Activated CD4-positive, alpha-beta T cell treated with anti-CD3 and anti-CD28 coated beads, Interleukin-2, amount 10 ng/mL, durations not matched to agents 7 days and 5 days (primary cell): ENCODE measurements around the gene DMRT1. TPM values are rescaled to one million over a fixed set of nuclear protein-coding genes. Genes with fewer than 3 reads are reported as not detected.
A peak's percentile ranks its signal among the peaks of the same experiment; 100 is the strongest.

Experiments used
- CTCF ChIA-PET: fragments of 350-600 bp; sonication (Branson Sonifier 250); formaldehyde crosslinking; loops from one replicate; lab custom pipeline; 2021; ENCODE audit warnings: antibody characterized with exemption; lab: Charles Lee
- POLR2A ChIA-PET: fragments of 350-600 bp; sonication (Branson Sonifier 250); formaldehyde crosslinking; loops from one replicate; lab custom pipeline; 2021; ENCODE audit warnings: antibody characterized with exemption; lab: Charles Lee
- DNase-seq: peaks from one replicate; pipeline ENCODE4 v3.0.0-alpha.2; 2020
- H3K27ac Mint-ChIP-seq: one replicate; pipeline ENCODE4 v1.8.0; 2021; ENCODE audit warnings: mild to moderate bottlenecking, moderate library complexity, mixed read lengths
- H3K27me3 Mint-ChIP-seq: one replicate; pipeline ENCODE4 v1.8.0; 2021; ENCODE audit warnings: mixed read lengths
- H3K36me3 Mint-ChIP-seq: one replicate; pipeline ENCODE4 v1.8.0; 2021; ENCODE audit warnings: low read depth, mixed read lengths
- H3K4me1 Mint-ChIP-seq: one replicate; pipeline ENCODE4 v1.8.0; 2021; ENCODE audit warnings: mixed read lengths
- H3K4me3 Mint-ChIP-seq: one replicate; pipeline ENCODE4 v1.8.0; 2021; ENCODE audit warnings: mild to moderate bottlenecking, moderate library complexity, mixed read lengths
- H3K9me3 Mint-ChIP-seq: one replicate; pipeline ENCODE4 v1.8.0; 2021; ENCODE audit warnings: mixed read lengths
- total RNA-seq, 2 experiments: library from RNA; stranded (reverse); gene quantifications; one replicate each; pipeline ENCODE4 v1.2.3, GENCODE V29; 2021

DMRT1 gene
- total RNA-seq, 2 experiments from 2014 or later = not detected

GRCh38 chr9:878239-878638 is 36.7 kb downstream of the DMRT1 start:
- no peaks in the 10 kb centered on the region for H3K36me3 Mint-ChIP-seq
- DNase-seq = no peak
- no peaks in the 10 kb centered on the region for H3K9me3 Mint-ChIP-seq
- no peak overlapping the region for H3K27ac Mint-ChIP-seq
- no peak overlapping the region for H3K4me3 Mint-ChIP-seq
- ChIA-PET CTCF (interaction anchor here (2.1 kb wide), 1 partner anchor 8 kb away, joined by 5 read pairs; no protein-coding TSS in a partner anchor), POLR2A (no interaction called here)
- peaks cover 8% of the 10 kb centered on the region for H3K4me1 Mint-ChIP-seq
- peaks cover 15% of the 10 kb centered on the region for H3K27me3 Mint-ChIP-seq

GRCh38 chr9:880725-881124 is 39.2 kb downstream of the DMRT1 start:
- Mint-ChIP-seq H3K4me3 (no peak overlapping the region), H3K36me3 (no peaks in the 10 kb centered on the region), H3K27me3 (peaks cover 15% of the 10 kb centered on the region), H3K4me1 (peaks cover 8% of the 10 kb centered on the region), H3K9me3 (no peaks in the 10 kb centered on the region), H3K27ac (no peak overlapping the region)
- DNase-seq = peak; percentile 8
- CTCF ChIA-PET = interaction anchor here (0.6 kb wide), 1 partner anchor 224 kb away, joined by 3 read pairs; no protein-coding TSS in a partner anchor
- POLR2A ChIA-PET = no interaction called here

DNA sequence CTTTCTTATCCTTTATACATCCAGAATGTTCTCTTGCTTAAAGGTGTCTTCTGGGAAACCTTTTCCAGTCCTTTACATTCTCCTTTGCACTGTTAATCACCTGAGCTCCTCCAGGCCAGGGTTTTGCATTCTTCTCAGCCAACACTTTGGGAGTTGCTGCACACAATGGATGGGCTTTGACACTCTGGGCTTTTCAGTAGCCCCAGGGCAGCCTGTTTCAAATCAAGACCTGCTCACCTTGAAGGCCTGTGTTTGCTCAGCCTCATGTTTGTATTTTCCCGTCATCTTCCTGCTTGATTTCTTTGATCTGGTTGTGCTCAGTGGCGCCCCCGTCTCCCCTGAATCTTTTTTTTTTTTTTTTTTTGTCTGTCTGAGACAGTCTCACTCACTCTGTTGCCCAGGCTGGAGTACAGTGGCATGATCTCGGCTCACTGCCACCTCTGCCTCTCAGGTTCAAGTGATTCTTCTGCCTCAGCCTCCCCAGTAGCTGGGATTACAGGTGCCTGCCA is 41.0 kb downstream of the DMRT1 start:
- Mint-ChIP-seq H3K4me3 (no peak overlapping the region), H3K27me3 (peaks cover 17% of the 10 kb centered on the region), H3K27ac (no peak overlapping the region), H3K9me3 (no peaks in the 10 kb centered on the region), H3K36me3 (no peaks in the 10 kb centered on the region), H3K4me1 (peaks cover 8% of the 10 kb centered on the region)
- CTCF ChIA-PET = interaction anchor here (1.1 kb wide), 1 partner anchor 127 kb away, joined by 3 read pairs; no protein-coding TSS in a partner anchor
- no peak for DNase-seq
- POLR2A ChIA-PET = no interaction called here

- no peak overlapping the region for H3K27ac Mint-ChIP-seq
- H3K9me3 Mint-ChIP-seq = no peaks in the 10 kb centered on the region
- H3K36me3 Mint-ChIP-seq = no peaks in the 10 kb centered on the region
- CTCF ChIA-PET = no interaction called here
- no peak overlapping the region for H3K4me3 Mint-ChIP-seq
- H3K27me3 Mint-ChIP-seq = peaks cover 18% of the 10 kb centered on the region
- DNase-seq = no peak
- POLR2A ChIA-PET = no interaction called here
- peaks cover 8% of the 10 kb centered on the region for H3K4me1 Mint-ChIP-seq
Observed at GRCh38 chr9:883011-883410, 41.5 kb downstream of the DMRT1 start.

DNA sequence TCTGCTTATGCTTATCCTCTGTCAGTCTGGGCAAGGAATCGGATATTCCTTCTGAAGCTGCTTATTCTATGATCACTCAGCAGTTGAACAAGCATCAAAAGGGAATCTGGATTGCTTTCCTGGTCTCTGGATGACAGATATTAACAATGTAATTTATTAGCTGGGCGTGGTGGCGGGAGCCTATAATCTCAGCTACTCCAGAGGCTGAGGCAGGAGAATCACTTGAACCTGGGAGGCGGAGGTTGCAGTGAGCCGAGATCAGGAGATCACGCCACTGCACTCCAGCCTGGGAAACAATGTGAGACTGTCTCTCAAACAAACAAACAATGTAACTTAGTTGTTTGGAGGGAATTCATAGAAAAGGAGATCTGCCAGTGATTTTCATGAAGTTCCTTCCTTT is 45.4 kb downstream of the DMRT1 start:
- CTCF ChIA-PET = interaction anchor here (1.2 kb wide), 1 partner anchor 10 kb away, joined by 5 read pairs; no protein-coding TSS in a partner anchor
- POLR2A ChIA-PET = no interaction called here

GRCh38 chr9:892123-892522 is 50.6 kb downstream of the DMRT1 start:
- no peak for DNase-seq
- ChIA-PET CTCF (interaction anchor here (1.1 kb wide), 1 partner anchor 111 kb away, joined by 3 read pairs; no protein-coding TSS in a partner anchor), POLR2A (no interaction called here)
- Mint-ChIP-seq H3K36me3 (no peaks in the 10 kb centered on the region), H3K27ac (no peak overlapping the region), H3K4me1 (peaks cover 5% of the 10 kb centered on the region), H3K9me3 (no peaks in the 10 kb centered on the region), H3K27me3 (peaks cover 12% of the 10 kb centered on the region), H3K4me3 (no peak overlapping the region)

More for the DNA sequence above, 45.4 kb downstream of the DMRT1 start:
- DNase-seq = no peak
- Mint-ChIP-seq H3K4me3 (no peak overlapping the region), H3K4me1 (no peaks in the 10 kb centered on the region), H3K27ac (no peak overlapping the region), H3K36me3 (no peaks in the 10 kb centered on the region), H3K9me3 (no peaks in the 10 kb centered on the region), H3K27me3 (peaks cover 10% of the 10 kb centered on the region)

GRCh38 chr9:893115-893514 is 51.6 kb downstream of the DMRT1 start:
- DNase-seq = no peak
- Mint-ChIP-seq H3K4me1 (peaks cover 5% of the 10 kb centered on the region), H3K27ac (no peak overlapping the region), H3K4me3 (no peak overlapping the region), H3K27me3 (peaks cover 10% of the 10 kb centered on the region), H3K36me3 (no peaks in the 10 kb centered on the region), H3K9me3 (no peaks in the 10 kb centered on the region)
- CTCF ChIA-PET = interaction anchor here (0.7 to 2.0 kb wide), 3 partner anchors 104 to 117 kb away, joined by 4 to 7 read pairs (median 4); no protein-coding TSS in a partner anchor
- POLR2A ChIA-PET = no interaction called here

DNA sequence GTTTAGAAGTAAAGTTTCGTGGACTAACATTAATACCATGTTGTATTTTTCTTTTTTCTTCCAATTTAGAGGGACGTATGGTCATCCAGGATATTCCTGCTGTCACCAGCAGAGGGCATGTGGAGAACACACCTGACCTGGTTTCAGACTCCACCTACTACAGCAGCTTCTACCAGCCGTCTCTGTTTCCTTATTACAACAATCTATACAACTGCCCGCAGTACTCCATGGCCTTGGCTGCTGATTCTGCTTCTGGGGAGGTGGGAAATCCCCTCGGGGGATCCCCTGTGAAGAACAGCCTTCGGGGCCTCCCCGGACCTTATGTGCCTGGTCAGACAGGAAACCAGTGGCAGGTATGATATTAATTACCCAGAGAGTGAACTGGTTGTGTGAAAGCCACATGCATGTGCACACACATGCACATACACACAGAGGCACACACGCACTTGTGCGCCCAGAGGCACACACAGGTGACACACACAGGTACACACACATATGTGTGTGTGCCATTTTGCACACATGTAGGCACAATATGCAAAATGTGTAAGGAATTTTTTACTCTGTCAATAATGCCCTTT is 52.4 kb downstream of the DMRT1 start:
- ChIA-PET CTCF (interaction anchor here (0.7 to 2.0 kb wide), 5 partner anchors 10 to 116 kb away, joined by 4 to 8 read pairs (median 5); no protein-coding TSS in a partner anchor), POLR2A (no interaction called here)
- no peak overlapping the region for H3K4me3 Mint-ChIP-seq
- H3K4me1 Mint-ChIP-seq = peaks cover 5% of the 10 kb centered on the region
- H3K27me3 Mint-ChIP-seq = peaks cover 15% of the 10 kb centered on the region
- peak; percentile 65 for DNase-seq
- H3K36me3 Mint-ChIP-seq = no peaks in the 10 kb centered on the region
- H3K9me3 Mint-ChIP-seq = no peaks in the 10 kb centered on the region
- no peak overlapping the region for H3K27ac Mint-ChIP-seq

GRCh38 chr9:899440-900184 is 58.1 kb downstream of the DMRT1 start:
- H3K9me3 Mint-ChIP-seq = no peaks in the 10 kb centered on the region
- H3K4me1 Mint-ChIP-seq = no peaks in the 10 kb centered on the region
- no peaks in the 10 kb centered on the region for H3K36me3 Mint-ChIP-seq
- H3K27me3 Mint-ChIP-seq = peaks cover 10% of the 10 kb centered on the region
- POLR2A ChIA-PET = no interaction called here
- no peak overlapping the region for H3K4me3 Mint-ChIP-seq
- no peak for DNase-seq
- no peak overlapping the region for H3K27ac Mint-ChIP-seq
- CTCF ChIA-PET = interaction anchor here (1.0 kb wide), 1 partner anchor 106 kb away, joined by 3 read pairs; no protein-coding TSS in a partner anchor

- Mint-ChIP-seq H3K9me3 (no peaks in the 10 kb centered on the region), H3K4me1 (no peaks in the 10 kb centered on the region), H3K27me3 (peaks cover 26% of the 10 kb centered on the region), H3K4me3 (no peak overlapping the region), H3K36me3 (no peaks in the 10 kb centered on the region), H3K27ac (no peak overlapping the region)
- ChIA-PET POLR2A (no interaction called here), CTCF (interaction anchor here (0.9 to 1.6 kb wide), 3 partner anchors 11 to 101 kb away, joined by 4 to 5 read pairs (median 5); no protein-coding TSS in a partner anchor)
- no peak for DNase-seq
Observed at GRCh38 chr9:903886-904285, 62.4 kb downstream of the DMRT1 start.

DNA sequence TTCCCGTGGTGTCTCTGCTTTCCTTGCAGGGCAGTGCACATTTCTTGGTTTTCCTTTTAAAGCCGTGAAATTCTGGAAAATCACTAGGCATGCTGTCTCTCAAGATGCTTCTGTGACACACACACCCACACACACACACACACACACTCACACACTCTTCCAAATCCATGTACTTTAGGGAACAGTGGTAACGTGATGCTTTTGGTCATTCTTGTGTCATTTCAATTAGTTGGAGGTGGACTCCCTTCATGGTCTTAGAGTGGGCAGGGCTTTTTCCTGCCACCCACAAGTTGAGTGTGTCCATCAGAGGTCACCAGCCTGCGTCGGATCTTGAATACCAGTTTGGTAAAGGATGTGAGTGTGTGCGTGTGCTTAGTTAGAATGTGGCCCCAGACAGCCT is 64.4 kb downstream of the DMRT1 start:
- H3K27ac Mint-ChIP-seq = no peak overlapping the region
- DNase-seq = no peak
- CTCF ChIA-PET = no interaction called here
- H3K4me1 Mint-ChIP-seq = no peaks in the 10 kb centered on the region
- POLR2A ChIA-PET = no interaction called here
- H3K4me3 Mint-ChIP-seq = no peak overlapping the region
- H3K27me3 Mint-ChIP-seq = peaks cover 37% of the 10 kb centered on the region
- H3K9me3 Mint-ChIP-seq = no peaks in the 10 kb centered on the region
- H3K36me3 Mint-ChIP-seq = no peaks in the 10 kb centered on the region

- Mint-ChIP-seq H3K27ac (no peak overlapping the region), H3K4me1 (no peaks in the 10 kb centered on the region), H3K9me3 (no peaks in the 10 kb centered on the region), H3K36me3 (no peaks in the 10 kb centered on the region), H3K27me3 (peaks cover 40% of the 10 kb centered on the region), H3K4me3 (no peak overlapping the region)
- ChIA-PET POLR2A (no interaction called here), CTCF (interaction anchor here (1.4 kb wide), 1 partner anchor 100 kb away, joined by 3 read pairs; no protein-coding TSS in a partner anchor)
- no peak for DNase-seq
Observed at GRCh38 chr9:908536-909205, 67.2 kb downstream of the DMRT1 start.
